Tibial nerve (tissue), 4 donors: Measurements from ENCODE around the gene ASB1. TPM values are rescaled to one million over a fixed set of nuclear protein-coding genes. Genes with fewer than 3 reads are reported as not detected.

ENCODE experiments used
- DNase-seq, 2 donors: peaks; one replicate each; pipeline ENCODE4 v3.0.0-alpha.2; 2019; ENCODE audit warnings: low spot score in 2 of 2
- H3K27ac ChIP-seq, 4 donors: fragments of 200-600 bp; sonication (generic) in 3 of 4; one replicate each; pipeline ENCODE4 v1.5.1; 2017 to 2019; ENCODE audit warnings: mild to moderate bottlenecking in 1 of 4
- H3K27me3 ChIP-seq, 2 donors: fragments of 200-600 bp; sonication (generic) in 1 of 2; one replicate each; pipeline versions ENCODE4 v1.5.1 to v1.6.0; 2017 to 2019
- H3K36me3 ChIP-seq, 3 donors: fragments of 200-600 bp; sonication (generic); one replicate each; pipeline ENCODE4 v1.5.1; 2018 to 2019
- H3K4me1 ChIP-seq, 4 donors: fragments of 200-600 bp; sonication (generic) in 3 of 4; one replicate each; pipeline ENCODE4 v1.5.1; 2017 to 2019
- H3K4me3 ChIP-seq, 4 donors: fragments of 200-600 bp; sonication (generic) in 3 of 4; one replicate each; pipeline ENCODE4 v1.5.1; 2017 to 2019; ENCODE audit warnings: mild to moderate bottlenecking in 1 of 4, moderate library complexity in 1 of 4
- H3K9me3 ChIP-seq, 4 donors: fragments of 200-600 bp; sonication (generic) in 3 of 4; one replicate each; pipeline ENCODE4 v1.5.1; 2017 to 2019
- EP300 ChIP-seq, 2 donors: sonication (generic); formaldehyde crosslinking; IDR thresholded peaks; one replicate each; pipeline ENCODE4 v1.6.1; 2017; ENCODE audit warnings: antibody characterized with exemption in 2 of 2, mild to moderate bottlenecking in 1 of 2
- POLR2A ChIP-seq, 2 donors: fragments of 450-650 bp; IDR thresholded peaks; one replicate each; pipeline ENCODE4 v1.6.1; 2017; ENCODE audit warnings: antibody characterized with exemption in 2 of 2, mild to moderate bottlenecking in 2 of 2, moderate library complexity in 2 of 2
- WGBS, 2 donors: methylation state at CpG; one replicate each; pipeline ENCODE4 v1.1.5; 2018; 5-methylcytosine and 5-hydroxymethylcytosine counted together
- total RNA-seq, 4 donors: library from RNA; depleted of rRNA; stranded (reverse); fragments of >200 nt; gene quantifications; one replicate each; pipeline ENCODE4 v1.1.0, GENCODE V29; 2016
- TF ChIP-seq, protein P1 (sequence below), 5 experiments: fragments of 200-600 bp in 3 of 5; fragments of 450-650 bp in 2 of 5; sonication (generic) in 3 of 5; IDR thresholded peaks; one replicate each; pipeline ENCODE4 v1.5.1; 2016 to 2019; ENCODE audit warnings: antibody characterized with exemption in 5 of 5, mild to moderate bottlenecking in 3 of 5, moderate library complexity in 2 of 5

Gene ASB1
- total RNA-seq, 4 donors from 2014 or later: 21.3 to 26.0 (median 24.2) TPM

DNA sequence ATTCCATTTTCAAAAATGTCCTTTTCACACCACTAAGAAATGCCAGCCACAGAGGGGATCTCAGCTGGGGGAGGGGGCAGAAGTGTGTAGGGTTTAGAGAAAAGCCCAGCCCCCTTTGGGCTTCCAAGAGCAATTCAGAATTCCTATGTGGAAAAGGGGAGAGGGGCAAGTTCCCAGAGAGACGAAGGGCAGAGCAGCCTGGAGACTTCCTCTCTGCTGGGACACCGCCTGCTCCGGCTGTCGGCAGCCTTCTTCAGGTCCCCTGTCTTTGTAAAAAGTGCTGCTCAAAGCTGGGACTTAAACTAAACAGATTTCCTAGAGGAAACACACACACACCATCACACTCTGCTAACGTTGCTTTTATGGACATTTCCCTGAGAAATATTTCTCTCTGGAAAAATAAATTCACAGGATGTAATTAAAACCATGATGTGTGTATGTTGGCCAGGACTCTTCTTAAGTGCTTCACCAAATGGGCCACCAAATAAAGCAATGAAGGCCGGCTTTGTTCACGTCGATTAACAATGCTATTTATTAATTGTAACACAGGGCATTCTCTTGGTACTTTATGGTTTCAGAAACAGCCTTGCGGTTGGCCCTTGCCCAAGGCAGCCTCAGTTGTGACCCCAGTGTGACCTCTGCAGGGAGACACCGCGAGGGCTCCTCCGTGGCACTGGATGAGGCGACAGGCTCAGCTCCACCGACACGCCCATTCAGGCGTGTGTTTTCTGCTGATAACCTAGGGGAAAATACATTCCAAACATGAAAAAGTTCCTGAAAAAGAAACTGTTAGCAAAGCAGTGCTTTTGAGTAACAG, 5.6 kb upstream of the ASB1 start:
- no peaks in the 10 kb centered on the region for H3K9me3 ChIP-seq
- peak overlapping the region in 2 of 4 donors; percentile 78 to 83 for H3K27ac ChIP-seq
- H3K27me3 ChIP-seq: no peaks in the 10 kb centered on the region
- no peaks in the 10 kb centered on the region for H3K36me3 ChIP-seq
- H3K4me3 ChIP-seq: peak overlapping the region in 1 of 4 donors; percentile 9
- peaks cover 0 to 47% (median 26%) of the 10 kb centered on the region in 4 donors for H3K4me1 ChIP-seq
- 13 to 21% methylated on average over 16 of the region's 16 CpGs for WGBS, 2 donors
- TF ChIP-seq POLR2A (IDR thresholded peaks at IDR 0.05) (no peak), EP300 (IDR thresholded peaks at IDR 0.05) (peak in 1 of 2 donors; percentile 39)
- TF ChIP-seq, protein P1, sequence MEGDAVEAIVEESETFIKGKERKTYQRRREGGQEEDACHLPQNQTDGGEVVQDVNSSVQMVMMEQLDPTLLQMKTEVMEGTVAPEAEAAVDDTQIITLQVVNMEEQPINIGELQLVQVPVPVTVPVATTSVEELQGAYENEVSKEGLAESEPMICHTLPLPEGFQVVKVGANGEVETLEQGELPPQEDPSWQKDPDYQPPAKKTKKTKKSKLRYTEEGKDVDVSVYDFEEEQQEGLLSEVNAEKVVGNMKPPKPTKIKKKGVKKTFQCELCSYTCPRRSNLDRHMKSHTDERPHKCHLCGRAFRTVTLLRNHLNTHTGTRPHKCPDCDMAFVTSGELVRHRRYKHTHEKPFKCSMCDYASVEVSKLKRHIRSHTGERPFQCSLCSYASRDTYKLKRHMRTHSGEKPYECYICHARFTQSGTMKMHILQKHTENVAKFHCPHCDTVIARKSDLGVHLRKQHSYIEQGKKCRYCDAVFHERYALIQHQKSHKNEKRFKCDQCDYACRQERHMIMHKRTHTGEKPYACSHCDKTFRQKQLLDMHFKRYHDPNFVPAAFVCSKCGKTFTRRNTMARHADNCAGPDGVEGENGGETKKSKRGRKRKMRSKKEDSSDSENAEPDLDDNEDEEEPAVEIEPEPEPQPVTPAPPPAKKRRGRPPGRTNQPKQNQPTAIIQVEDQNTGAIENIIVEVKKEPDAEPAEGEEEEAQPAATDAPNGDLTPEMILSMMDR (IDR thresholded peaks at IDR 0.05): no peak
- peak in 1 of 2 donors; percentile 32 for DNase-seq

DNA sequence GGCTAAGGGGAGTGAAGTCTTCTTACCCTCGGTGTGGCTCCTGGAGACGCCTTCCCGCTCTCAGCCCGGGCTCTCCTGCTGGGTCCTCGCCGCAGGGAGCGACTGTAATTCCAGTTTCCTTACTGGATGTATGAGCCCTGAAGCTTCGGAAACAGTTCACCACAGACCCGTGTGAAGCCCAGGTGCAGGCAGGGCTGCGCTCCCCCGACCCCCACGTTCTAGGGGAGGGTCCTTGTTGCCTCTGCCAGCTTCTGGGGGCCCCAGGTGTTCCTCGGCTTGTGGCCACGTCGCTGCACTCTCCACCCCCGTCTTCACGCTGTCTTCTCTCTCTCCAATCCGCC, 5.1 kb upstream of the ASB1 start:
- H3K27me3 ChIP-seq: no peaks in the 10 kb centered on the region
- no peaks in the 10 kb centered on the region for H3K9me3 ChIP-seq
- no peak for DNase-seq
- H3K4me3 ChIP-seq: no peak overlapping the region
- WGBS, 2 donors: 49 to 58% methylated on average over 18 of the region's 18 CpGs
- H3K27ac ChIP-seq: peak overlapping the region in 2 of 4 donors; percentile 78 to 83
- no peaks in the 10 kb centered on the region for H3K36me3 ChIP-seq
- peaks cover 0 to 50% (median 26%) of the 10 kb centered on the region in 4 donors for H3K4me1 ChIP-seq
- TF ChIP-seq POLR2A (IDR thresholded peaks at IDR 0.05): no peak
- TF ChIP-seq, protein P1 (IDR thresholded peaks at IDR 0.05): no peak
- TF ChIP-seq EP300 (IDR thresholded peaks at IDR 0.05): no peak

DNA sequence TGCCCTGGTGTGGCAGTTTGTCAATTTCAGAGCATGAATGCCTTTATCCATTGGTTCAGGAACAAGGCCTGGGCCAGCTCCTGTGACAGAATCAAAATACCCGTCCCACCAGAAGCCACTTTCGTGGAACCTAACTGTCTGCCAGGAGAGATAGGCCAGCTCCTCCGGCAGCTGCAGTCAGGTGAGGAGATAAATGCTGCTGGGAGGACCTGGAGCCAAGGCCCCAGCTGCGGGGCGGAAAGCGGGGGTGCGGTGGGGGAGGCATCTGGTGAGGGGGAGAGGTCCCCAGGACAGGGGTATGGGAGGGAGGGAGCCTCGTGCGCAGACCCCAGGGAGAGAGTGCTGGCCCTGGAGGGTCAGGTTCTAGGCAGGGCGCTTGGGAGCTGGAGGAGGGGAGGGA, 4.4 kb upstream of the ASB1 start:
- Histone ChIP-seq H3K9me3 (no peaks in the 10 kb centered on the region), H3K4me1 (peaks cover 0 to 50% (median 26%) of the 10 kb centered on the region in 4 donors), H3K27ac (no peak overlapping the region), H3K4me3 (no peak overlapping the region), H3K36me3 (no peaks in the 10 kb centered on the region), H3K27me3 (no peaks in the 10 kb centered on the region)
- DNase-seq: no peak
- TF ChIP-seq, protein P1 (IDR thresholded peaks at IDR 0.05): no peak
- no peak for TF ChIP-seq POLR2A (IDR thresholded peaks at IDR 0.05)
- TF ChIP-seq EP300 (IDR thresholded peaks at IDR 0.05): no peak
- 90 to 91% methylated on average over 10 of the region's 10 CpGs for WGBS, 2 donors

DNA sequence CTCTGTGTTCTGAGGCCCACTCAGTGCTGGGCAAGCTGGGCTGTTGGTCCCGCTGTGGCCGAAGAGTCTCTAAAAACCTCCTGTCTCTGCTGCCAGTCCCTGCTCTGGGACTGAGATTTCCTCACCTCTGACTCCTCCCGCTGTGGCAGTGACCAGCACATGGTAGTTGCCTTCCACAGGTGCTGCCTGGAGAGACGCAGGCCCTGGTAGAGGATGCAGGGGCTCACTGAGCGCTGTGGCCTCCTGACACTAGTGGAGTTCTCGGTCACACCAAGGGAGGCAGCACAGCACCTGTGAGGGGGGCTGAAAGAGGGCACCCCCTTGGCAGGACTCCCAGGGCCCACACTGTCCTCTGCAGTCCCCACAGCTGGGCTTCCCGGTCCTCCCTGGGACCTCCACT, 3.8 kb upstream of the ASB1 start:
- Histone ChIP-seq H3K36me3 (no peaks in the 10 kb centered on the region), H3K9me3 (no peaks in the 10 kb centered on the region), H3K27me3 (no peaks in the 10 kb centered on the region), H3K4me1 (peaks cover 0 to 54% (median 30%) of the 10 kb centered on the region in 4 donors), H3K27ac (no peak overlapping the region), H3K4me3 (no peak overlapping the region)
- TF ChIP-seq, protein P1 (IDR thresholded peaks at IDR 0.05): no peak
- no peak for TF ChIP-seq POLR2A (IDR thresholded peaks at IDR 0.05)
- no peak for TF ChIP-seq EP300 (IDR thresholded peaks at IDR 0.05)
- no peak for DNase-seq
- WGBS, 2 donors: 91 to 100% methylated on average over 6 to 7 of the region's 7 CpGs

DNA sequence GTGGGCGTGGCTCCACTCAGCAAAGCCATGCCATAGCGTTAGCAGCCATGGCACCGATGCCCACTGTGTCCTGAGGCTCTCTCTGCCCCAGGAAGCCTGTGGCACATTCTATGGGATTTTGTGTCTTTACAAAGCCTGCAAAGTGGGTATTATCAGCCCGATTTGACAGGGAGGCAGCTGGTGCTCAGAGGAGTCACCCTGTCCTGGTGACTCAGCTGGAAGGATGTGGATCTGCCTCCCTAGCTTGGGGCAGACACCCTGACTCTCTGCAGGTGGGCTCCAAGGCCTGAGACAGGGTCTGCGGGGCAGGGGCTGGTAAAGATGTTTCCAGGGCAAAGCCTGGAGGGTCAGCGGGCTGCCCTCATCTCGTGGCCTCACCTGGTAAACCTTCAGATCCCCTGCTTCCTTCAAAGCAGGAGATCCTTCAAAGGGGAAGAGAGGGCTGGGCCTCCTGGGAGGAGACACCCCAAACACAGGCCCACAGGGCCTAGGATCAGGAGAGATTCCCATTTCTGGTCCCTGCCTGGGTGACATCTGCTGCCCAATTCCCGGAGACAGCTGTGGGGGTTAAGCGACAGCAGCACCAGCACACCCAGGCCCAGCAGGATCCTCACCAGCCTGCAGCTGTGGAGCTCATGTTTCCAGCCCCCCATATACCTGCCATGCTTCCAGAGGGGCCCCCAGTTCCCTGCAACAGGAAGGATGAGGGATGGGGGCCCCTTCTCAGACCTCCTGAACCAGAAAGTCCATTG, 3.0 kb upstream of the ASB1 start:
- TF ChIP-seq POLR2A (IDR thresholded peaks at IDR 0.05) (no peak), EP300 (IDR thresholded peaks at IDR 0.05) (no peak)
- TF ChIP-seq, protein P1 (IDR thresholded peaks at IDR 0.05): no peak
- no peaks in the 10 kb centered on the region for H3K36me3 ChIP-seq
- no peak for DNase-seq
- H3K4me3 ChIP-seq: no peak overlapping the region
- H3K27ac ChIP-seq: peak overlapping the region in 1 of 4 donors; percentile 40
- H3K4me1 ChIP-seq: peaks cover 0 to 62% (median 38%) of the 10 kb centered on the region in 4 donors
- no peaks in the 10 kb centered on the region for H3K9me3 ChIP-seq
- 87 to 92% methylated on average over 7 of the region's 9 CpGs for WGBS, 2 donors
- H3K27me3 ChIP-seq: no peaks in the 10 kb centered on the region
